A549 (cell line): Measurements from ENCODE around the gene ANKRD34A. TPM values are rescaled to one million over a fixed set of nuclear protein-coding genes. Genes with fewer than 3 reads are reported as not detected.
"Not testable (repeated sequence)": the region's sequence is repeated elsewhere in the genome, so short reads cannot be mapped to it uniquely, and the experiment has no call there.

Source experiments
- ATAC-seq, 2 experiments: fragments of 200-7000 bp in 1 of 2; fragments of >200 bp in 1 of 2; cut with Nextera tagmentation in 1 of 2; cut with Tn5 transposase in 1 of 2; 3 replicates each; pipeline versions ENCODE4 v1.8.0 to v1.9.1; 2018 to 2020; ENCODE audit warnings: mild to moderate bottlenecking in 1 of 2, moderate library complexity in 1 of 2
- CTCF ChIA-PET: fragments of 300-600 bp; sonication (Branson Sonifier 250); formaldehyde crosslinking; extraction: SDS; loops from one replicate; lab custom pipeline; 2021; ENCODE audit warnings: antibody characterized with exemption, inconsistent platforms; lab: Yijun Ruan, JAX
- POLR2A ChIA-PET: fragments of 350-600 bp; formaldehyde crosslinking; extraction: SDS; loops from one replicate; lab custom pipeline; 2021; ENCODE audit warnings: antibody characterized with exemption, inconsistent platforms; lab: Yijun Ruan, JAX
- DNase-seq, 2 experiments: peaks; one replicate each; pipeline versions ENCODE4 v3.0.0 to v3.0.0-alpha.2; 2011 to 2016; ENCODE audit warnings: low read depth in 1 of 2, low spot score in 1 of 2
- FAIRE-seq: peaks from 2 replicates; lab custom pipeline; 2011; peaks lifted over from hg19 to GRCh38; lab: Jason Lieb, UNC
- H3K27ac ChIP-seq, 2 experiments: fragments of >200 bp; sonication (Bioruptor Twin); formaldehyde crosslinking; 3 replicates each; pipeline ENCODE4 v1.5.1; 2016 to 2017
- H3K4me1 ChIP-seq: fragments of >200 bp; sonication (Bioruptor Twin); formaldehyde crosslinking; 3 replicates; pipeline ENCODE4 v1.6.1; 2016
- H3K4me2 ChIP-seq: fragments of >200 bp; sonication (Bioruptor Twin); formaldehyde crosslinking; 3 replicates; pipeline ENCODE4 v1.6.1; 2016
- H3K4me3 ChIP-seq: fragments of >200 bp; sonication (Bioruptor Twin); formaldehyde crosslinking; 3 replicates; pipeline ENCODE4 v1.5.1; 2016
- H3K9me3 ChIP-seq: fragments of >200 bp; sonication (Bioruptor Twin); formaldehyde crosslinking; 3 replicates; pipeline ENCODE4 v1.6.1; 2016
- CBX8 ChIP-seq: fragments of 200-600 bp; sonication (generic); IDR thresholded peaks from 2 replicates; pipeline ENCODE4 v1.6.1; 2016
- CHD2 ChIP-seq: fragments of 150-350 bp; IDR thresholded peaks from 2 replicates; pipeline ENCODE4 v1.6.1; 2014; ENCODE audit warnings: low read length; ENCODE audit not compliant: partially characterized antibody
- CHD4 ChIP-seq: fragments of 200-600 bp; sonication (generic); IDR thresholded peaks from 2 replicates; pipeline ENCODE4 v1.6.1; 2016; ENCODE audit warnings: antibody characterized with exemption, mild to moderate bottlenecking, borderline replicate concordance
- ELK1 ChIP-seq: fragments of 150-350 bp; IDR thresholded peaks from 2 replicates; pipeline ENCODE4 v1.6.1; 2014; ENCODE audit warnings: low read depth, mild to moderate bottlenecking, low read length
- FOSB ChIP-seq: fragments of 250-450 bp; sonication (Bioruptor Pico); IDR thresholded peaks from 2 replicates; pipeline ENCODE4 v1.5.0; 2020; ENCODE audit warnings: mild to moderate bottlenecking, moderate library complexity
- FOSL2 ChIP-seq, 2 experiments: fragments of 450-650 bp in 1 of 2; fragments of >200 bp in 1 of 2; sonication (Bioruptor Twin) in 1 of 2; formaldehyde crosslinking; IDR thresholded peaks; 2 replicates each; pipeline versions ENCODE4 v1.5.0 to v1.6.1; 2016 to 2020; ENCODE audit warnings: mild to moderate bottlenecking in 1 of 2, moderate library complexity in 1 of 2
- GATA3 ChIP-seq: IDR thresholded peaks from 2 replicates; pipeline ENCODE4 v1.6.1; 2012; ENCODE audit warnings: borderline replicate concordance
- HDAC2 ChIP-seq: fragments of 200-600 bp; sonication (generic); IDR thresholded peaks from 2 replicates; pipeline ENCODE4 v1.6.1; 2016
- HOXB5 ChIP-seq: fragments of 250-450 bp; sonication (Bioruptor Pico); IDR thresholded peaks from 2 replicates; pipeline ENCODE4 v1.5.0; 2020; ENCODE audit warnings: mild to moderate bottlenecking, moderate library complexity
- KDM1A ChIP-seq: fragments of 200-600 bp; sonication (generic); IDR thresholded peaks from 2 replicates; pipeline ENCODE4 v1.6.1; 2016; ENCODE audit warnings: low read depth, mild to moderate bottlenecking
- MAZ ChIP-seq: fragments of 150-350 bp; IDR thresholded peaks from 2 replicates; pipeline ENCODE4 v1.6.1; 2014; ENCODE audit warnings: antibody characterized with exemption, low read depth, low read length, borderline replicate concordance
- NFE2L2 ChIP-seq: fragments of 150-350 bp; conservative IDR thresholded peaks from 2 replicates; pipeline ENCODE4 v1.6.1; 2014; ENCODE audit warnings: low read length
- NR3C1 ChIP-seq: fragments of >200 bp; sonication (Bioruptor Twin); formaldehyde crosslinking; IDR thresholded peaks from 3 replicates; pipeline ENCODE4 v1.6.1; 2017
- PBX3 ChIP-seq: IDR thresholded peaks from 2 replicates; pipeline ENCODE4 v1.6.1; 2012
- RNF2 ChIP-seq: fragments of 200-600 bp; sonication (generic); IDR thresholded peaks from 2 replicates; pipeline ENCODE4 v1.6.1; 2016; ENCODE audit warnings: low read depth, mild to moderate bottlenecking, antibody characterized with exemption, moderate library complexity, borderline replicate concordance
- SREBF2 ChIP-seq: fragments of 450-650 bp; IDR thresholded peaks from 2 replicates; pipeline ENCODE4 v1.6.1; 2014; ENCODE audit warnings: mild to moderate bottlenecking, moderate library complexity
- TP53 ChIP-seq: fragments of 250-450 bp; sonication (Bioruptor Pico); IDR thresholded peaks from 2 replicates; pipeline ENCODE4 v1.5.0; 2021; ENCODE audit warnings: mild to moderate bottlenecking, moderate library complexity
- ZSCAN20 ChIP-seq: fragments of 250-450 bp; sonication (Bioruptor Pico); IDR thresholded peaks from 2 replicates; pipeline ENCODE4 v1.8.0; 2022; ENCODE audit warnings: mild to moderate bottlenecking, moderate library complexity
- WGBS: methylation state at CpG from one replicate; pipeline ENCODE4 v1.1.6; 2017; ENCODE audit errors: missing lambda C conversion rate; 5-methylcytosine and 5-hydroxymethylcytosine counted together
- polyA plus RNA-seq, 4 experiments: library from polyadenylated mRNA; depleted of rRNA in 3 of 4; stranded (reverse); fragments of >200 nt; fragmentation: RNase III in 1 of 4; extraction: RNeasy Plus Mini Kit Qiagen cat#74134 plus additional on column Dnase treatment in 1 of 4; gene quantifications; 2 replicates in 3 of 4; 3 replicates in 1 of 4; pipeline ENCODE4 v1.2.3, GENCODE V29; 2011 to 2017
- TF ChIP-seq, protein P1 (sequence below): fragments of >200 bp; sonication (Bioruptor Twin); formaldehyde crosslinking; IDR thresholded peaks from 3 replicates; pipeline ENCODE4 v1.6.1; 2016
- TF ChIP-seq, protein P2 (sequence below): fragments of >200 bp; sonication (Bioruptor Twin); formaldehyde crosslinking; IDR thresholded peaks from 2 replicates; pipeline ENCODE4 v1.6.1; 2016

The ANKRD34A gene
- polyA plus RNA-seq, 2 of the 4 experiments (the other 2 are of a cell fraction), result 0.30 to 0.39 TPM

GRCh38 chr1:145927063-145927886 is 37.1 kb downstream of the ANKRD34A start, which contains the start of gene RBM8A (continued):
- TF ChIP-seq, protein P1, sequence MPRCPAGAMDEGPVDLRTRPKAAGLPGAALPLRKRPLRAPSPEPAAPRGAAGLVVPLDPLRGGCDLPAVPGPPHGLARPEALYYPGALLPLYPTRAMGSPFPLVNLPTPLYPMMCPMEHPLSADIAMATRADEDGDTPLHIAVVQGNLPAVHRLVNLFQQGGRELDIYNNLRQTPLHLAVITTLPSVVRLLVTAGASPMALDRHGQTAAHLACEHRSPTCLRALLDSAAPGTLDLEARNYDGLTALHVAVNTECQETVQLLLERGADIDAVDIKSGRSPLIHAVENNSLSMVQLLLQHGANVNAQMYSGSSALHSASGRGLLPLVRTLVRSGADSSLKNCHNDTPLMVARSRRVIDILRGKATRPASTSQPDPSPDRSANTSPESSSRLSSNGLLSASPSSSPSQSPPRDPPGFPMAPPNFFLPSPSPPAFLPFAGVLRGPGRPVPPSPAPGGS, result peak; percentile 95

GRCh38 chr1:145926686-145927062 is 37.7 kb downstream of the ANKRD34A start:
- TF ChIP-seq, protein P2, sequence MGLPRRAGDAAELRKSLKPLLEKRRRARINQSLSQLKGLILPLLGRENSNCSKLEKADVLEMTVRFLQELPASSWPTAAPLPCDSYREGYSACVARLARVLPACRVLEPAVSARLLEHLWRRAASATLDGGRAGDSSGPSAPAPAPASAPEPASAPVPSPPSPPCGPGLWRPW, result no peak
- TF ChIP-seq PBX3, result no peak
- TF ChIP-seq GATA3, result no peak
- TF ChIP-seq FOSB (CRISPR knock-in tag), result no peak
- no peak for TF ChIP-seq CBX8
- no peak for TF ChIP-seq CHD2
- TF ChIP-seq MAZ, result no peak
- no peak for TF ChIP-seq ELK1
- no peak for TF ChIP-seq TP53 (CRISPR knock-in tag)
- TF ChIP-seq FOSL2 (IDR thresholded peaks at IDR 0.05), result no peak
- TF ChIP-seq FOSL2 (CRISPR knock-in tag; IDR thresholded peaks at IDR 0.05), result no peak
- TF ChIP-seq ZSCAN20 (CRISPR knock-in tag), result no peak
- TF ChIP-seq SREBF2, result no peak
- no peak for TF ChIP-seq NR3C1
- TF ChIP-seq HDAC2, result no peak
- TF ChIP-seq RNF2, result no peak
- TF ChIP-seq NFE2L2, result no peak
- 10% methylated on average over 19 of the region's 19 CpGs for WGBS
- CTCF ChIA-PET, result interaction anchor here (0.7 to 6.2 kb wide), 13 partner anchors 8 to 81 kb away, joined by 3 to 41 read pairs (median 9); partner anchors contain the start of genes ANKRD34A, LIX1L, NUDT17 and PEX11B
- ATAC-seq (peak; percentile 19 to 44; a peak in 5 of 6 replicates), DNase-seq (no peak), FAIRE-seq (no peak)
- Histone ChIP-seq H3K27ac (peak overlapping the region; percentile 97), H3K9me3 (no peaks in the 10 kb centered on the region), H3K4me2 (peak overlapping the region; percentile 79), H3K4me1 (peaks cover 10% of the 10 kb centered on the region; the same call in 2 of the 3 replicates), H3K4me3 (peak overlapping the region; percentile 84)
- POLR2A ChIA-PET, result interaction anchor here (1.0 to 3.3 kb wide), 14 partner anchors 12 to 90 kb away, joined by 3 to 62 read pairs (median 6); partner anchors contain the start of genes ANKRD34A, LIX1L, NUDT17 and PIAS3

GRCh38 chr1:145922266-145922665 is 42.1 kb downstream of the ANKRD34A start:
- no peak for DNase-seq
- H3K9me3 ChIP-seq, result no peaks in the 10 kb centered on the region
- POLR2A ChIA-PET, result interaction anchor here (2.1 kb wide), 1 partner anchor 30 kb away, joined by 7 read pairs; no protein-coding TSS in a partner anchor
- H3K4me3 ChIP-seq, result no peak overlapping the region
- CTCF ChIA-PET, result interaction anchor here (1.1 to 3.9 kb wide), 3 partner anchors 12 to 32 kb away, joined by 3 to 24 read pairs (median 16); partner anchors contain the start of gene ITGA10
- no peak for FAIRE-seq
- WGBS, result 85% methylated on average over 2 of the region's 2 CpGs
- H3K4me2 ChIP-seq, result no peak overlapping the region
- H3K27ac ChIP-seq, result no peak overlapping the region
- ATAC-seq, result no peak
- H3K4me1 ChIP-seq, result peaks cover 17% of the 10 kb centered on the region
- TF ChIP-seq KDM1A (no peak), CHD4 (no peak), HOXB5 (no peak), FOSL2 (IDR thresholded peaks at IDR 0.05) (no peak), FOSL2 (CRISPR knock-in tag; IDR thresholded peaks at IDR 0.05) (no peak), RNF2 (no peak)

- DNase-seq, H3K9me3 ChIP-seq, FAIRE-seq, POLR2A ChIA-PET, ATAC-seq, H3K4me3 ChIP-seq, H3K27ac ChIP-seq, H3K4me2 ChIP-seq: not testable (repeated sequence)
- CTCF ChIA-PET, result interaction anchor here (1.8 to 2.0 kb wide), 2 partner anchors 10 to 29 kb away, joined by 15 to 17 read pairs; partner anchors contain the start of gene ITGA10
- 85% methylated on average over 3 of the region's 4 CpGs for WGBS
- H3K4me1 ChIP-seq, result peaks cover 10% of the 10 kb centered on the region
These were observed 44.1 kb downstream of the ANKRD34A start for GRCh38 chr1:145920297-145920696.
